ENCODE measurements around the gene SERPINB8. TPM values are rescaled to one million over a fixed set of nuclear protein-coding genes. Genes with fewer than 3 reads are reported as not detected.

The SERPINB8 gene
- total RNA-seq, 4 donors from 2014 or later = 10.9 to 29.4 (median 17.9) TPM

- 82 to 86% methylated on average over 6 of the region's 6 CpGs for WGBS, 2 donors
- Histone ChIP-seq H3K27ac (no peak overlapping the region), H3K27me3 (no peaks in the 10 kb centered on the region), H3K36me3 (peaks cover 0 to 57% (median 11%) of the 10 kb centered on the region in 3 donors), H3K4me1 (peaks cover 0 to 20% (median 6%) of the 10 kb centered on the region in 4 donors), H3K4me3 (no peak overlapping the region), H3K9me3 (no peaks in the 10 kb centered on the region)
- TF ChIP-seq CTCF (IDR thresholded peaks at IDR 0.05) (no peak), EP300 (IDR thresholded peaks at IDR 0.05) (no peak), POLR2A (IDR thresholded peaks at IDR 0.05) (no peak)
- DNase-seq (ENCODE audit: low spot score in 2 of 2) = no peak
Measured at GRCh38 chr18:63980896-63981460, 11.1 kb downstream of the SERPINB8 start.

- Histone ChIP-seq H3K27ac (no peak overlapping the region), H3K9me3 (no peaks in the 10 kb centered on the region), H3K4me3 (no peak overlapping the region), H3K4me1 (peaks cover 0 to 20% (median 6%) of the 10 kb centered on the region in 4 donors), H3K36me3 (peaks cover 0 to 62% (median 11%) of the 10 kb centered on the region in 3 donors), H3K27me3 (no peaks in the 10 kb centered on the region)
- TF ChIP-seq CTCF (IDR thresholded peaks at IDR 0.05) = no peak
- TF ChIP-seq EP300 (IDR thresholded peaks at IDR 0.05) = no peak
- TF ChIP-seq POLR2A (IDR thresholded peaks at IDR 0.05) = no peak
- WGBS, 2 donors = 64 to 66% methylated on average over 2 of the region's 2 CpGs
- DNase-seq (ENCODE audit: low spot score in 2 of 2) = no peak
Measured at GRCh38 chr18:63981719-63982118, 11.8 kb downstream of the SERPINB8 start.

- TF ChIP-seq CTCF (IDR thresholded peaks at IDR 0.05) (no peak), POLR2A (IDR thresholded peaks at IDR 0.05) (no peak), EP300 (IDR thresholded peaks at IDR 0.05) (no peak)
- H3K9me3 ChIP-seq = no peaks in the 10 kb centered on the region
- H3K27me3 ChIP-seq = no peaks in the 10 kb centered on the region
- peaks cover 0 to 69% (median 11%) of the 10 kb centered on the region in 3 donors for H3K36me3 ChIP-seq
- no peak for DNase-seq (ENCODE audit: low spot score in 2 of 2)
- H3K4me3 ChIP-seq = no peak overlapping the region
- no peak overlapping the region for H3K27ac ChIP-seq
- H3K4me1 ChIP-seq = peaks cover 0 to 20% (median 6%) of the 10 kb centered on the region in 4 donors
- WGBS, 2 donors = 94 to 96% methylated on average over 3 of the region's 3 CpGs
Measured at GRCh38 chr18:63982361-63982760, 12.5 kb downstream of the SERPINB8 start.

GRCh38 chr18:63986885-63987284, 17.0 kb downstream of the SERPINB8 start:
- Histone ChIP-seq H3K27ac (no peak overlapping the region), H3K27me3 (no peaks in the 10 kb centered on the region), H3K4me1 (no peaks in the 10 kb centered on the region), H3K9me3 (no peaks in the 10 kb centered on the region), H3K4me3 (no peak overlapping the region), H3K36me3 (peaks cover 0 to 67% (median 11%) of the 10 kb centered on the region in 3 donors)
- DNase-seq (ENCODE audit: low spot score in 2 of 2) = no peak
- no peak for TF ChIP-seq CTCF (IDR thresholded peaks at IDR 0.05)
- TF ChIP-seq POLR2A (IDR thresholded peaks at IDR 0.05) = no peak
- no peak for TF ChIP-seq EP300 (IDR thresholded peaks at IDR 0.05)
- WGBS, 2 donors = 50 to 66% methylated on average over 7 of the region's 7 CpGs

GRCh38 chr18:63987743-63988142, 17.9 kb downstream of the SERPINB8 start:
- no peaks in the 10 kb centered on the region for H3K9me3 ChIP-seq
- no peak for DNase-seq (ENCODE audit: low spot score in 2 of 2)
- no peaks in the 10 kb centered on the region for H3K4me1 ChIP-seq
- H3K27me3 ChIP-seq = no peaks in the 10 kb centered on the region
- no peak for TF ChIP-seq EP300 (IDR thresholded peaks at IDR 0.05)
- TF ChIP-seq POLR2A (IDR thresholded peaks at IDR 0.05) = no peak
- TF ChIP-seq CTCF (IDR thresholded peaks at IDR 0.05) = no peak
- peaks cover 0 to 58% (median 2%) of the 10 kb centered on the region in 3 donors for H3K36me3 ChIP-seq
- H3K4me3 ChIP-seq = no peak overlapping the region
- H3K27ac ChIP-seq = no peak overlapping the region
- WGBS, 2 donors = 62 to 74% methylated on average over 2 of the region's 2 CpGs

All from tibial nerve (tissue), 4 donors.